ENCODE data around the gene AGTRAP. TPM values are rescaled to one million over a fixed set of nuclear protein-coding genes. Genes with fewer than 3 reads are reported as not detected.
A peak's percentile ranks its signal among the peaks of the same experiment; 100 is the strongest.

Gene AGTRAP
- total and polyA plus RNA-seq, 2 of the 4 experiments (the other 2 are of a cell fraction), result 21.5 to 57.7 TPM

GRCh38 chr1:11701551-11701961, 34.4 kb upstream of the AGTRAP start:
- no peak overlapping the region for H4K8ac ChIP-seq (ENCODE audit: low read depth in 2 of 2, low read length in 2 of 2)
- H3K4me1 ChIP-seq (ENCODE audit: control insufficient read depth, insufficient read depth, low read length), result no peaks in the 10 kb centered on the region; the same call in 1 of the 2 replicates
- no peak overlapping the region for H3K9ac ChIP-seq (ENCODE audit: low read depth, low read length)
- H3K18ac ChIP-seq (ENCODE audit: low read depth, low read length), result no peak overlapping the region
- WGBS, 2 experiments (ENCODE audit: extremely low coverage in 2 of 2, insufficient read length in 1 of 2), result 12% methylated on average over 9 of the region's 15 CpGs; no CpG with 5 or more reads in 1 of the 2 experiments
- H3K4me3 ChIP-seq (ENCODE audit: insufficient read depth, low read depth, low read length), result no peak overlapping the region
- no peak overlapping the region for H3K14ac ChIP-seq (replicated peaks; ENCODE audit: low read depth, low read length)
- in situ Hi-C loops (cut with MboI; ENCODE audit: low sequenced_read_pairs) (no loop called here), intact Hi-C loops (cut with micrococcal nuclease) (no loop called here), dilution Hi-C loops (cut with HindIII; ENCODE audit: low sequenced_read_pairs, unreplicated experiment) (no loop called here)
- no peak overlapping the region for H3K23ac ChIP-seq (ENCODE audit: low read depth, low read length)
- H3K36me3 ChIP-seq (ENCODE audit: control insufficient read depth, insufficient read depth, low read length), result no peaks in the 10 kb centered on the region
- BruUV-seq (replicated peaks), result no TSS peak
- no peak overlapping the region for H3K56ac ChIP-seq (ENCODE audit: extremely low read depth, insufficient read depth, low read length)
- H3K79me1 ChIP-seq (ENCODE audit: low read depth in 1 of 2, low read length in 2 of 2), result no peaks in the 10 kb centered on the region
- no peak overlapping the region for H2BK20ac ChIP-seq (ENCODE audit: low read depth, low read length)
- no peak overlapping the region for H3K4ac ChIP-seq (ENCODE audit: low read depth, low read length)
- peak overlapping the region; percentile 73 for H2AFZ ChIP-seq (replicated peaks; ENCODE audit: low read length, poor library complexity)
- no peak overlapping the region for H2AK5ac ChIP-seq (ENCODE audit: low read depth, low read length)
- no peaks in the 10 kb centered on the region for H4K20me1 ChIP-seq (ENCODE audit: insufficient read depth, low read length)
- peaks cover 4% of the 10 kb centered on the region for H3K9me1 ChIP-seq (ENCODE audit: insufficient read depth, low read length)
- no peak overlapping the region for H2BK5ac ChIP-seq (ENCODE audit: low read depth, low read length, poor library complexity, severe bottlenecking)
- TF ChIP-seq ELK1 (IDR thresholded peaks at IDR 0.05; ENCODE audit: borderline replicate concordance, low read depth, low read length) (no peak), POLR2A (IDR thresholded peaks at IDR 0.05; ENCODE audit: low read depth, low read length) (no peak), FOS (IDR thresholded peaks at IDR 0.05; ENCODE audit: low read depth, low read length) (no peak), NFE2L2 (IDR thresholded peaks at IDR 0.05; ENCODE audit: low read depth, low read length) (no peak), CHD1 (IDR thresholded peaks at IDR 0.05; ENCODE audit: low read depth, low read length) (no peak)
- peaks cover 73% of the 10 kb centered on the region for H3K27me3 ChIP-seq (ENCODE audit: control insufficient read depth, insufficient read depth, low read length)
- H3K27ac ChIP-seq (ENCODE audit: insufficient read depth, low read length), result no peak overlapping the region
- ATAC-seq (ENCODE audit: low read depth) (peak; percentile 53), DNase-seq (no peak)
- H2AK9ac ChIP-seq (replicated peaks; ENCODE audit: low read depth, low read length, poor library complexity), result no peak overlapping the region
- H2BK120ac ChIP-seq (ENCODE audit: low read depth, low read length), result no peak overlapping the region
- ChIA-PET POLR2A (ENCODE audit: unreplicated experiment) (no interaction called here), CTCF (no interaction called here)
- no peak overlapping the region for H4K5ac ChIP-seq (ENCODE audit: low read depth, low read length)
- no peak overlapping the region for H2BK15ac ChIP-seq (ENCODE audit: low read depth, low read length)
- no peak overlapping the region for H4K91ac ChIP-seq (ENCODE audit: insufficient read depth, low read depth, low read length)
- H3K4me2 ChIP-seq (ENCODE audit: low read depth, low read length), result no peak overlapping the region; the same call in 1 of the 2 replicates
- no peaks in the 10 kb centered on the region for H3K9me3 ChIP-seq (ENCODE audit: control insufficient read depth, insufficient read depth, low read length)

Data from IMR-90 (cell line).